Measurements from ENCODE around the gene MIA2. TPM values are rescaled to one million over a fixed set of nuclear protein-coding genes. Genes with fewer than 3 reads are reported as not detected.
"Not testable (repeated sequence)": the region's sequence is repeated elsewhere in the genome, so short reads cannot be mapped to it uniquely, and the experiment has no call there.

MIA2 gene
- total RNA-seq, 1 experiment from 2014 or later, result 16.4 TPM

DNA sequence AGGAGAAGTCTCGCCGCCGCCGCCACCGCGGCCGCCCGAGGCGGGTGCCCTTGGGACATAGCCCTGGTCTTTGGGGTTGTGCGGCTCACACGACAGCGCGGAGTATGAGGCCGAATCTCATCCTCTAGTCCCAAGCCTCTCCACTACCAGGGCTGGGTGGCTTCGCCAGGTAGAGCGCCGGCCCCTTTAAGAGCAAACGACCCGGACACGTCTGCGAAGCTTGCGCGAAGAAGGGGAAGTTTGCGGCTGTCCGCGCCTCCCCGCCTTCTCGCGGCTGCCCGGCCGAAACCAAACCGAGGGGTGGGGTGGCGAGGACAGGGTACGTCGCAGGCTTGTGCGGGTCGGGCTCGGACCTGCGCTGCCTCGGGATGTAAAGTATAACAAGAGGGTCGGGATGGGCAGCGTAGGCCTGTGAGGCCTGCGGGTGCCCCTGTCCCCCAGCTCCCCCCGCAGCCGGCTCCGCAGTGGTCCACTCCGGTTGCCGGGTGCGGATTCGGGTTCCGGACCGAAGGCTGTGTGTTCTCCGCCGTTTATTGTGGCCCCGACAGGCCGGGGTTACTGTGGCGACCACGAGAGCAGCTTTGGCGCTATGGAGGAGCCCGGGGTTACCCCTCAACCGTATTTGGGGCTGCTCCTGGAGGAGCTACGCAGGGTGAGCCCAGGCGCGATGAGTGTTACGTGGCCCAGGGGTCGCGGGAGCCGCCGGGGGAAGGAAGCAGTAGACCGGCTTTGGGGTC, 33.3 kb downstream of the MIA2 start:
- peak; percentile 65 for DNase-seq (ENCODE audit: low spot score)

DNA sequence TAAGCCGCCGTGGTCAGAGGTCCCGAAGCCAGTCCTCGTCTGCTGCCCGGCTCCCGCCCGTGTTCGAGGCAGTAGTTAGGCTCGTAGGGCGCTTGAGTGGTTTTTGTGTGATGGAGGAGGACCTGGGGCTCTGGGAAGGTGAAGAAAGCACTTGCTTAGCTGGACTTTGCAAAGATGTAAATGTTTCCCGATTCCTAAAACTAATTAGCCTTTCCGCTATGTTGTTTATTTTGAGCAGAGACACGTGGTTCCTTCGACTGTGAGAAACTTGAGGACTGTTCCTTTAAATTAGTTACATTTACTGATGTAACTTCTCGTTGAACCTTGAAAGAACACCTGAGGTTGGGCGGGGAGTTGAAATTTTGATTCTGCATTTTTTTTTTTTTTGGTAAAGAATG, 33.9 kb downstream of the MIA2 start:
- DNase-seq (ENCODE audit: low spot score), result peak; percentile 34

- no peak for DNase-seq (ENCODE audit: low spot score)
Observed at GRCh38 chr14:39268393-39268792, 34.7 kb downstream of the MIA2 start.

DNA sequence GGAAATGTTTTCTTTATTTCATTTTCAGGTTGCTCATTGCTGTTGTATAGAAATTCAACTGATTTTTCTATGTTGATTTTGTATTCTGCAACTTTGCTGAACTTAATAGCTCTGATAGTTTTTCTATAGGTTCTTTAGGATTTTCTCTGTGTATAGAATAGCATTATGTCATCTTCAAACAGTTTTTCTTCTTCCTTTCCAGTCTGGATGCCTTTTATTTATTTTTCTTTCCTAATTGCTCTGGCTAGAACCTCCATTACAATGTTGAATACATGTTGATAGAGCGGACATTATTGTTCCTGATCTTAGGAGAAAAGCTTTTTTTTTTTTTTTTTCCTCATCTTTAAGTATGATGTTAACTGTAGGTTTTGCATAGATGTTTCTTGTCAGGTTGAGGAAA, 39.2 kb downstream of the MIA2 start:
- no peak for DNase-seq (ENCODE audit: low spot score)

- no peak for DNase-seq (ENCODE audit: low spot score)
Observed at GRCh38 chr14:39275395-39275794, 41.7 kb downstream of the MIA2 start.

- no peak for DNase-seq (ENCODE audit: low spot score)
Observed at GRCh38 chr14:39276005-39276404, 42.3 kb downstream of the MIA2 start.

DNA sequence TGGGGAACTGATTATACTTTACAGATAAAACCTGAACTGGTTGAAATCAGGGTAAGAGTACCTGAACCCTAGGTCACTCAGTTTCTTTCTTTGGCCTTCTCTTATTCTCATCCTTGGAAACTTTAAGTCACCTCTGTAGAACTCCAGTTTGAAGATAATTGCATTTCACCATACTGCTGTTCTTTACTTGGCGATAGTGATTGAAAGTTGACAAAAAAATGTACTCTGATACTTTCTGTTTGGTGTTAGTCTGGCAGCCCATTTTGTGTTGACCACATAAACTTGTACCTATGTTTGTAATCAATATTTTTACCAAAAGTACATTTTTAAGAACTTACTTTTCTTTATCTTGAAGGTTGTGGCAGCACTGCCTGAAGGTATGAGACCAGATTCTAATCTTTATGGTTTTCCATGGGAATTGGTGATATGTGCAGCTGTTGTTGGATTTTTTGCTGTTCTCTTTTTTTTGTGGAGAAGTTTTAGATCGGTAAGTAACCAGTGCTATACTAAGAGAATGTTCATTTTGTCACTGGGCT, 42.9 kb downstream of the MIA2 start:
- DNase-seq (ENCODE audit: low spot score), result no peak

DNA sequence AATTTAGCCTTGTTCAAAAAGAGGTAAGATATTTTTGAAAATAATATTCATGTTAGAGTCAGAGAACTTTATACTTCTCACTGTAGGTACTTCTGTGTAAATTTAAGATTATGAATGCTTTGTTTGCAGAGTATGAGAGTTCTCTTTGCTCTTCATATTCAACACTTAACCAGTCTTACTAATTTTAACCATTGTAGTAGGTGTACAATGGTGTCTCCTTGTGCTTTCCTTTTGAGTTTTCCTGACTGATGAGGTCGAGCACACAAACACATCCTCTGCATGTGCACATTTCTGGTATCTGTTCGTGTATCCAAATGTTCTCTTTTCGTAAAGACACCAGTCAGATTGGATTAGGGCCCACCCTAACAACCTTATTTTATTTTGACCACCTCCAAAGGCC, 45.8 kb downstream of the MIA2 start:
- DNase-seq (ENCODE audit: low spot score), result no peak

GRCh38 chr14:39280678-39281077, 47.0 kb downstream of the MIA2 start:
- not testable (repeated sequence) for DNase-seq (ENCODE audit: low spot score)

GRCh38 chr14:39289523-39289922, 55.8 kb downstream of the MIA2 start:
- DNase-seq (ENCODE audit: low spot score), result no peak

DNA sequence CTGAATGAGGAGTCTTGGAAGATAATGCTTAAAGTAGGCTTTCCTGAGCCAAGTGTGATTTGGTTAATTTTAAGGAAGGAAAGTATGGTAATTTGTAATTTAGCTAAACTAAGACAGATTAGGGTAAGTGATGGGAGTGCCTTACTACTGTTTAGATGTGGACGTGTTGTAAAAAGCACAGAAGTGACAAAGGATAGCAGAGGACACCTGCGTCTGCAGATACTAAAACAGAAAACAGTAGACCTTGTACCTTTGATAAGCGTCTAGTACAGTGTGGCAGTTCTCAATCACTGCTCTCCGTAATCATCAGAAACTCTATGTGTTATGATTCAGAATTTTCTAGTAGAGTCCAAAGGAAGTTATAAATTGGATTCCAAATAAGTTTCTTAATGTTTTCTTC, 58.0 kb downstream of the MIA2 start:
- DNase-seq (ENCODE audit: low spot score), result no peak

DNA sequence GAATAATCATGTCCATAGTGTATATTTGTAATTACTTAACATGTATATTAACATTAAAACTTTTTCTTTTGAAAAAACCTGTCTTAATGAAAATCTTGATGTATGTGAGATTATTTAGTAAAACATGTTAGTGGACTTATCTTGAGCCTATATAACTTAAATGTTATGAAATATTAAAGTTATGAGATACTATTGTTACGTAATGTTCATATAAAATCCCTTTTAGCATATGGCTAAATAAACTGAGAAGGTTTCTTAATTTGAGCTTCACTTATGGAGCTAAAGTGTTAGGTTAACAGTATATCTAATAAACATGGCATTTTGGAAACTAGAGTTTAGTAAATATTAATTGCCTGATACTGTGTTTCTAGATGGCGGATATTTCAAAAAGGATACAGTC, 59.9 kb downstream of the MIA2 start:
- DNase-seq (ENCODE audit: low spot score), result no peak

DNA sequence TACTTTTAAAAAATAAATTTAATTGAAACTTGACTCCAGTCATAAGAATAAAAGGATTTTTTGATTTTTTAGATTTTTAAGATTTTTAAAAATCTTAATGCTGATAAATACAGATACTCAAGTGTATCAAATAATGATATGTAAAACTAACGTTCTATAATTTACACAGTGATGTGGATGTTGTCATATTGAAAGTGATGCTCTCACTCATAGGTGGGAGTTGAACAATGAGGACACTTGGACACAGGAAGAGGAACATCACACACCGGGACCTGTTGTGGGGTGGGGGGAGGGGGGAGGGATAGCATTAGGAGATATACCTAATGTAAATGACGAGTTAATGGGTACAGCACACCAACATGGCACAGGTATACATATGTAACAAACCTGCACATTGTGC, 66.7 kb downstream of the MIA2 start:
- not testable (repeated sequence) for DNase-seq (ENCODE audit: low spot score)

DNA sequence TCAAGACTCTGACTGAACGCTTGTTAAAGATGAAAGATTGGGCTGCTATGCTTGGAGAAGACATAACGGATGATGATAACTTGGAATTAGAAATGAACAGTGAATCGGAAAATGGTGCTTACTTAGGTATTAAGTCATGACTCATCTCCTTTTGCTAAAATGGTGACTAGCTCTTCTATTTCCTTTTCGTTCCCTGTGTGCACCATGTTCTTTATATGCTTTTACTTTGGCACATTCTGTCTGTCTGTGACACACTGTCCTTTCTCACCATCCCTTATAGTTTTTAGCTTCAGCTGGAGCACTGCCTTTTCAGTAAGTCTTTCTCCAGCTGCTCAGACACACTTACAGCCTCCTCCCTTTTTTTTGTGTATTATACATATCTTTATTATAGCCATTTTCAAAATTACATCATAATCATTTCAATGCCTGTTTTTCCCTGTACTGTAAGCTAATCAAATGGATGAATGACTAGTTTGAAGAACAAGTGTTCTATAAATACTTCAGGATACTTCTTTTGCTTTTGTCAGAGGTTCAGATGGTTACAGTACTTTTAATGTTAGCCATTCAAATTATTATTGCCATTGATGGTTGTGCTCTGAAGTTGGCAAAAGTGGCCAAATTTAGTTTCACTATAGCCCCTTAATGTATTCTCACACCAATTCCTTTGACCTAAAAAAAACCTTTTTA, 68.6 kb downstream of the MIA2 start:
- DNase-seq (ENCODE audit: low spot score), result no peak

DNA sequence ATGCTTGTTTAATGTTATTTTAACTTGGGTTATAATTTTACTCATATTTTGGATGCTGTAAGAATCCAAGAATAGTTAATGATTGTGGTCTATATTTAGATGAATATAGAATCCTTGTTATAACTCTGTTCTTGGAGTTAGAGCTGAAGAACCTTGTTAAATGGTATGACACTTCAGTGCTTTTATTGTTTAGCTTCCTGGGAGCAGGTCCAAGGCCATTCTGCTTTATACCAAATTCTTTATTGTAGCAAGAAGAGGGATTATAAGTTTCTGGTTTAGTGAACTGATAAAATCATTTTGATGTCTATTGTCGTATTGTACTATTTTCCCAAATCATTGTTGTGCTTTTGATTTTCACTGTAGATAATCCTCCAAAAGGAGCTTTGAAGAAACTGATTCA, 69.4 kb downstream of the MIA2 start:
- DNase-seq (ENCODE audit: low spot score), result no peak

GRCh38 chr14:39307815-39308214, 74.1 kb downstream of the MIA2 start:
- no peak for DNase-seq (ENCODE audit: low spot score)

- DNase-seq (ENCODE audit: low spot score), result no peak
Observed at GRCh38 chr14:39310051-39310450, 76.3 kb downstream of the MIA2 start.

DNA sequence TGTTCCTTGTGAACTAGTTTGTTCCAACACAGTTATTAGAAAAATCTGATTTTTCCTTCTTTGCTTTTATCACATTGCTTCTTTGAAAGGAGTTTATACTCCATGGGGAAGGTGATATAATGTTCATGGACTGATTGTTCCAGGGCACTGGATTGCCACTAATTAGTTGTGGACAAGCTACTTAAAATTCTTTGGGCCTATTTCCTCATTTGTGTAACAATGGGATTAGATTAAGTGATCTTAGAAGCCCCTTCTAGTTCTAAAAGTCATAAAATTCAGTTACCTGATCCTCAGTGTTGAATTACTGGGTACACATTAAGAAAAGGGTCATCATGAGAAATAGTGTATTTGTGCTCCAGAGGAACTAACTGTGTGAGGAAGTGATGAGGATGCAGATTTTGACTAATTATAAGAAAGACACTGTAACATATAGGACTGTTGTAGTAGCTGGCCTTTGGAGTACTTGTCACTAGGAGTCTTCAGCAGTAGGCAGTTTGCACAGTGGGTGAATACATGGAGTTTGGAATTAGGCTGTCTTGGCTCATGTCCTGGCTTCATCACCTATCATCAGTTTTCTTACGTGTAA, 82.2 kb downstream of the MIA2 start:
- DNase-seq (ENCODE audit: low spot score), result no peak

DNA sequence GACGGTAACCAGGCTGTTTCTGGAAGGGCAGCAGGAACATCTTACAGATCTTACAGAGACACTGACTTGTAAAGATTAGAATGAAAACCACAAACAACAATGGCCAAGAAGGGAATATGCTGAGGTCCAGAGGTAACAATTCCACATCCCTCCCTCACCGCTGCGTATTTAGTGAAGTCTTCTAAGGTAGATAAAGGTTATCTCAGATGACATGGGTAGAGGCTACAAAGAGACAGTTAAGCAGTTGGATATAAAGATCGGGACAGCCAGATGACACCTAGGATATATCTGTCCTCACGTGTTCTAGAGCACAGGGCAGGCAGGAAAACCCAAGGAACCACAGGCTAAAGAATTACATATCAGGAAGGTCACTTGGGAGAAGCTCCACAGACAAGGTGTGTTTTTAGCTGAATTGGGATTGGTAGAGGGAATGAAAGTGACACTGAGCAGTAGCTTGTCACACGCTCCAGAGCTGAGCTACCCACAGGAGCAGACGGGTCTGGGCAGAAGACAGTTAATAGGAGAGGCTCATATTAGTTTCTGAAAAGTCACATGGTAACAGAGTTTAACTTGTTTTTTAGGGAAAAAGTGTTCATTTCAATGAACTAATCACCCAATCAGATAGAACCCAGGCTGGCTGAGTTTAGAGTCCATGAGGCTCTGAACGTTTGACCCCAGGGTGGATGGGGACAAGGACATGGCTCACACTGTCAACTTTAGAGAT, 83.3 kb downstream of the MIA2 start:
- DNase-seq (ENCODE audit: low spot score), result no peak

- DNase-seq (ENCODE audit: low spot score), result no peak
Observed at GRCh38 chr14:39318574-39318973, 84.9 kb downstream of the MIA2 start.

DNA sequence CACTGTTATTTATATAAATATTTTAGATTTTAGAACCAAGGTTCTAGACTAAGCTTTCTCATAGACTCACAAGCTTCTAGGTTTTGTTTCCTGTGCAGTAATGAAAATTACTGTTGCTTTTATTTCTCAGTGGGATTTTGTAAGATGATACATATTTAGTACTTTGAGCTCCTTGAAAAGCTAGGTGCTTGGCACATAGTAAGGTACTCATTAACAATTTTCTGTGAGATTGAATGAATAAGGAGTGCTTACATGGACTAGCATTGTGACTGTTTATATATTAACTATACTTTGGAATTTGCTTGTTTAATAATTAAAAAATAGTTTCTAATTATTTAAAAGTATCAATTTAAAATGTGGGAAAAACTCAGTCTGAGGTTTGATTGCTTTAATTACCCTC, 85.7 kb downstream of the MIA2 start:
- no peak for DNase-seq (ENCODE audit: low spot score)

DNA sequence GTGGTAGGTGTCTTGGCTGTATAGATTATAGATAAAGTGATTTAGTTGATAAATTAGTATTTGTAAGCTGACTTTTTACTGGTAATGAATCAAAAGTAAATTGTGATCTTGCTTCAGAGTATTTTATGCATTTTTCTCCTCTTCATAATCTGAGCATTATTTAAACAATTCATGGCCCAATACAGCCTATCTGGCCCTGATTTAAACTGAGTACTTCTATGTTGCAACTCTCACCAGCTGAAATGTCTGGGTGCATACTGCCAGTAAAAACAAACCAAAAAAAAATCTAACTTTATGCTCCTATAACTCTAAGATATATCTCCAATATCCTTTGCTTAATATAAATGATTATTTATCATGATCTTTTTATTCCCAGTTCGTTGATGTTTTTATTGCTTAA, 86.6 kb downstream of the MIA2 start:
- DNase-seq (ENCODE audit: low spot score), result no peak

Measured in H4 (cell line).